K562 treated with DMSO at 1 percent for 12 hours (cell line): ENCODE results near the gene RASA3. TPM values are rescaled to one million over a fixed set of nuclear protein-coding genes. Genes with fewer than 3 reads are reported as not detected.

Source experiments
- total RNA-seq: library from RNA; unstranded; fragments of 300-600 nt; gene quantifications from 2 replicates; pipeline ENCODE4 v1.2.3, GENCODE V29; 2022; ENCODE audit not compliant: insufficient read depth

The RASA3 gene
- 8.5 and 20.8 TPM in 2 replicates for total RNA-seq

GRCh38 chr13:114132419-114133121 is at the start of gene RASA3:
TSS of gene RASA3 (minus strand) at chr13:114132623. CDS start at chr13:114132489, 134 bp downstream.

GRCh38 chr13:114179087-114179658 is 46.8 kb upstream of the RASA3 start, which contains the start of gene CFAP97D2:
TSS of gene CFAP97D2 (plus strand) at chr13:114179257. CDS start at chr13:114179331, 74 bp downstream.

GRCh38 chr13:113973218-113974164 is 158.9 kb downstream of the RASA3 start, which contains the start of gene C13orf46:
TSS of gene C13orf46 (minus strand) at chr13:113974076. CDS start at chr13:113973997, 79 bp downstream.

Other genes starting within 250 kb of the RASA3 start
- 0.31 TPM in 1 of 2 replicates, not detected in the other for gene C13orf46, start 158.5 kb downstream of the RASA3 start, total RNA-seq
- not detected in 2 replicates for gene CFAP97D2, start 46.6 kb upstream of the RASA3 start, total RNA-seq
- gene CDC16, start 102.3 kb upstream of the RASA3 start, total RNA-seq: 35.6 and 59.4 TPM in 2 replicates
- 56.7 and 57.6 TPM in 2 replicates for gene UPF3A, start 149.0 kb upstream of the RASA3 start, total RNA-seq
- gene CHAMP1, start 181.9 kb upstream of the RASA3 start, total RNA-seq: 9.7 and 26.4 TPM in 2 replicates